H9 (cell line): ENCODE results near the gene CDH26. TPM values are rescaled to one million over a fixed set of nuclear protein-coding genes. Genes with fewer than 3 reads are reported as not detected.

Experiments
- DNase-seq: peaks from one replicate; pipeline ENCODE4 v3.0.0-alpha.2; 2017
- H2AFZ ChIP-seq: one replicate; pipeline ENCODE4 v1.6.1; 2013; ENCODE audit warnings: mild to moderate bottlenecking, low read length, control low read depth, moderate library complexity
- H2AK5ac ChIP-seq: 2 replicates; pipeline ENCODE4 v1.6.1; 2013; ENCODE audit warnings: low read length, control low read depth, mixed read lengths; ENCODE audit not compliant: insufficient read length
- H2BK120ac ChIP-seq: one replicate; pipeline ENCODE4 v1.6.1; 2013; ENCODE audit warnings: low read depth, mild to moderate bottlenecking, low read length, control low read depth, inconsistent platforms; ENCODE audit not compliant: poor library complexity, severe bottlenecking
- H2BK12ac ChIP-seq: 2 replicates; pipeline ENCODE4 v1.6.1; 2013; ENCODE audit warnings: low read length, control low read depth, mixed read lengths, low read depth; ENCODE audit not compliant: insufficient read length
- H2BK15ac ChIP-seq: 2 replicates; pipeline ENCODE4 v1.6.1; 2013; ENCODE audit warnings: low read depth, low read length, control low read depth
- H2BK20ac ChIP-seq: one replicate; pipeline ENCODE4 v1.6.1; 2013; ENCODE audit warnings: low read depth, mild to moderate bottlenecking, low read length, control low read depth, inconsistent platforms; ENCODE audit not compliant: poor library complexity, severe bottlenecking
- H2BK5ac ChIP-seq: 2 replicates; pipeline ENCODE4 v1.6.1; 2013; ENCODE audit warnings: low read length, control low read depth, mixed read lengths; ENCODE audit not compliant: insufficient read length
- H3K14ac ChIP-seq: 2 replicates; pipeline ENCODE4 v1.6.1; 2013; ENCODE audit warnings: low read length, control low read depth; ENCODE audit not compliant: insufficient read depth
- H3K18ac ChIP-seq: 2 replicates; pipeline ENCODE4 v1.6.1; 2013; ENCODE audit warnings: low read depth, mild to moderate bottlenecking, mixed read lengths, low read length, control low read depth; ENCODE audit not compliant: insufficient read length
- H3K23ac ChIP-seq: 2 replicates; pipeline ENCODE4 v1.6.1; 2013; ENCODE audit warnings: low read length, control low read depth, mixed read lengths, low read depth; ENCODE audit not compliant: insufficient read length
- H3K23me2 ChIP-seq: 2 replicates; pipeline ENCODE4 v1.6.1; 2013; ENCODE audit warnings: low read depth, mild to moderate bottlenecking, mixed read lengths, low read length, control low read depth; ENCODE audit not compliant: insufficient read length, poor library complexity, severe bottlenecking
- H3K27ac ChIP-seq: 2 replicates; pipeline ENCODE4 v1.5.1; 2013; ENCODE audit warnings: low read length, control low read depth, mixed read lengths, low read depth; ENCODE audit not compliant: insufficient read length
- H3K27me3 ChIP-seq: 2 replicates; pipeline ENCODE4 v1.6.1; 2013; ENCODE audit warnings: low read length, control low read depth, inconsistent platforms; ENCODE audit not compliant: insufficient read depth
- H3K4ac ChIP-seq: 2 replicates; pipeline ENCODE4 v1.6.1; 2013; ENCODE audit warnings: low read depth, mild to moderate bottlenecking, control low read depth, inconsistent platforms, low read length, moderate library complexity
- H3K4me1 ChIP-seq: 2 replicates; pipeline ENCODE4 v1.6.1; 2013; ENCODE audit warnings: low read length, control low read depth, inconsistent platforms; ENCODE audit not compliant: insufficient read depth
- H3K4me2 ChIP-seq: 2 replicates; pipeline ENCODE4 v1.6.1; 2013; ENCODE audit warnings: low read length, control low read depth, mixed read lengths; ENCODE audit not compliant: insufficient read length, insufficient read depth
- H3K56ac ChIP-seq: 2 replicates; pipeline ENCODE4 v1.6.1; 2013; ENCODE audit warnings: low read depth, mild to moderate bottlenecking, mixed read lengths, low read length, control low read depth; ENCODE audit not compliant: insufficient read length
- H3K79me1 ChIP-seq: 2 replicates; pipeline ENCODE4 v1.6.1; 2013; ENCODE audit warnings: low read depth, mild to moderate bottlenecking, moderate library complexity, low read length, control low read depth, inconsistent platforms; ENCODE audit not compliant: insufficient read depth, poor library complexity, severe bottlenecking
- H3K79me2 ChIP-seq: 2 replicates; pipeline ENCODE4 v1.6.1; 2013; ENCODE audit warnings: low read length, control low read depth, inconsistent platforms; ENCODE audit not compliant: insufficient read depth
- H3K9ac ChIP-seq: 2 replicates; pipeline ENCODE4 v1.6.1; 2013; ENCODE audit warnings: low read length, control low read depth, mixed read lengths; ENCODE audit not compliant: insufficient read length; ENCODE audit errors: extremely low read depth
- H3K9me3 ChIP-seq: one replicate; pipeline ENCODE4 v1.6.1; 2013; ENCODE audit warnings: low read depth, low read length, inconsistent platforms; ENCODE audit not compliant: control insufficient read depth
- H3T11ph ChIP-seq: one replicate; pipeline ENCODE4 v1.6.1; 2013; ENCODE audit warnings: mild to moderate bottlenecking, low read length, control low read depth, inconsistent platforms
- H4K20me1 ChIP-seq: one replicate; pipeline ENCODE4 v1.6.1; 2013; ENCODE audit not compliant: control insufficient read depth, insufficient read length, insufficient read depth
- H4K5ac ChIP-seq: 2 replicates; pipeline ENCODE4 v1.6.1; 2013; ENCODE audit warnings: low read depth, mild to moderate bottlenecking, mixed read lengths, low read length, control low read depth; ENCODE audit not compliant: insufficient read length
- H4K8ac ChIP-seq: replicated peaks from 2 replicates; pipeline ENCODE4 v1.6.1; 2013; ENCODE audit warnings: low read length, control low read depth, mixed read lengths, low read depth; ENCODE audit not compliant: insufficient read length
- H4K91ac ChIP-seq: 2 replicates; pipeline ENCODE4 v1.6.1; 2013; ENCODE audit warnings: low read depth, mild to moderate bottlenecking, moderate library complexity, mixed read lengths, low read length, control low read depth; ENCODE audit not compliant: insufficient read length
- H3K27ac Mint-ChIP-seq, 3 experiments: 2 replicates in 2 of 3; 3 replicates in 1 of 3; pipeline ENCODE4 v1.8.0; 2020 to 2021; ENCODE audit warnings: mixed read lengths in 3 of 3, mild to moderate bottlenecking in 1 of 3, moderate library complexity in 1 of 3
- H3K27me3 Mint-ChIP-seq: 2 replicates; pipeline ENCODE4 v1.8.0; 2021; ENCODE audit warnings: low read depth, mild to moderate bottlenecking, moderate library complexity, mixed read lengths
- H3K36me3 Mint-ChIP-seq, 3 experiments: 2 replicates in 2 of 3; 3 replicates in 1 of 3; pipeline ENCODE4 v1.8.0; 2020 to 2021; ENCODE audit warnings: low read depth in 3 of 3, mixed read lengths in 3 of 3; ENCODE audit not compliant: insufficient read depth in 1 of 3
- H3K4me1 Mint-ChIP-seq, 2 experiments: 2 replicates each; pipeline ENCODE4 v1.8.0; 2020; ENCODE audit warnings: mixed read lengths in 2 of 2
- H3K4me3 Mint-ChIP-seq, 2 experiments: 2 replicates in 1 of 2; 3 replicates in 1 of 2; pipeline ENCODE4 v1.8.0; 2020 to 2021; ENCODE audit warnings: mild to moderate bottlenecking in 2 of 2, mixed read lengths in 2 of 2, moderate library complexity in 1 of 2
- H3K9me3 Mint-ChIP-seq, 2 experiments: 2 replicates in 1 of 2; 3 replicates in 1 of 2; pipeline ENCODE4 v1.8.0; 2020; ENCODE audit warnings: mild to moderate bottlenecking in 2 of 2, mixed read lengths in 2 of 2, moderate library complexity in 1 of 2
- WGBS: extraction: QIAGEN DNeasy Blood & Tissue Kit; methylation state at CpG from one replicate; pipeline ENCODE4 v1.1.7; 2013; ENCODE audit warnings: missing lambda C conversion rate, low lambda C conversion rate, mixed read lengths; ENCODE audit not compliant: insufficient read length; ENCODE audit errors: extremely low coverage; 5-methylcytosine and 5-hydroxymethylcytosine counted together
- total RNA-seq: library from RNA; stranded (reverse); gene quantifications from 2 replicates; pipeline ENCODE4 v1.2.1, GENCODE V29; 2021
- TF ChIP-seq, protein P1 (sequence below): fragments of 200-600 bp; sonication (generic); conservative IDR thresholded peaks from 3 replicates; pipeline ENCODE4 v1.8.0; 2021; ENCODE audit warnings: antibody characterized with exemption, mild to moderate bottlenecking

The CDH26 gene
- total RNA-seq, 1 experiment from 2014 or later: 0.79 TPM

- Histone ChIP-seq H3K79me1 (no peaks in the 10 kb centered on the region), H3K4me1 (no peaks in the 10 kb centered on the region), H3K23me2 (no peaks in the 10 kb centered on the region), H3K27me3 (no peaks in the 10 kb centered on the region), H4K5ac (no peak overlapping the region), H4K8ac (no peak overlapping the region), H3K56ac (no peak overlapping the region), H3K9me3 (no peaks in the 10 kb centered on the region), H3K79me2 (no peaks in the 10 kb centered on the region), H2BK15ac (no peak overlapping the region), H3K14ac (no peak overlapping the region), H2BK5ac (no peak overlapping the region), H2BK20ac (no peak overlapping the region), H3T11ph (no peak overlapping the region), H4K91ac (no peak overlapping the region), H2BK120ac (no peak overlapping the region), H2BK12ac (no peak overlapping the region), H3K27ac (no peak overlapping the region), H2AK5ac (no peak overlapping the region), H3K23ac (no peak overlapping the region), H3K18ac (no peak overlapping the region), H3K4ac (no peak overlapping the region), H3K4me2 (no peak overlapping the region), H3K9ac (no peak overlapping the region), H2AFZ (no peak overlapping the region), H4K20me1 (no peaks in the 10 kb centered on the region)
- TF ChIP-seq, protein P1, sequence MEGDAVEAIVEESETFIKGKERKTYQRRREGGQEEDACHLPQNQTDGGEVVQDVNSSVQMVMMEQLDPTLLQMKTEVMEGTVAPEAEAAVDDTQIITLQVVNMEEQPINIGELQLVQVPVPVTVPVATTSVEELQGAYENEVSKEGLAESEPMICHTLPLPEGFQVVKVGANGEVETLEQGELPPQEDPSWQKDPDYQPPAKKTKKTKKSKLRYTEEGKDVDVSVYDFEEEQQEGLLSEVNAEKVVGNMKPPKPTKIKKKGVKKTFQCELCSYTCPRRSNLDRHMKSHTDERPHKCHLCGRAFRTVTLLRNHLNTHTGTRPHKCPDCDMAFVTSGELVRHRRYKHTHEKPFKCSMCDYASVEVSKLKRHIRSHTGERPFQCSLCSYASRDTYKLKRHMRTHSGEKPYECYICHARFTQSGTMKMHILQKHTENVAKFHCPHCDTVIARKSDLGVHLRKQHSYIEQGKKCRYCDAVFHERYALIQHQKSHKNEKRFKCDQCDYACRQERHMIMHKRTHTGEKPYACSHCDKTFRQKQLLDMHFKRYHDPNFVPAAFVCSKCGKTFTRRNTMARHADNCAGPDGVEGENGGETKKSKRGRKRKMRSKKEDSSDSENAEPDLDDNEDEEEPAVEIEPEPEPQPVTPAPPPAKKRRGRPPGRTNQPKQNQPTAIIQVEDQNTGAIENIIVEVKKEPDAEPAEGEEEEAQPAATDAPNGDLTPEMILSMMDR: no peak
- no peaks in the 10 kb centered on the region; a peak in 1 of 7 replicates for H3K36me3 Mint-ChIP-seq
- H3K27ac Mint-ChIP-seq: no peak overlapping the region
- H3K27me3 Mint-ChIP-seq: no peaks in the 10 kb centered on the region; the same call in 1 of the 2 replicates
- H3K9me3 Mint-ChIP-seq: no peaks in the 10 kb centered on the region
- no CpG with 5 or more reads among the region's 4 CpGs for WGBS
- H3K4me1 Mint-ChIP-seq: peaks cover 8 to 10% of the 10 kb centered on the region in 2 experiments
- H3K4me3 Mint-ChIP-seq: no peak overlapping the region
- no peak for DNase-seq
These were observed 87.8 kb downstream of the CDH26 start for GRCh38 chr20:60046011-60046413.
